ENCODE results near the gene SMARCB1.

SMARCB1 gene

DNA sequence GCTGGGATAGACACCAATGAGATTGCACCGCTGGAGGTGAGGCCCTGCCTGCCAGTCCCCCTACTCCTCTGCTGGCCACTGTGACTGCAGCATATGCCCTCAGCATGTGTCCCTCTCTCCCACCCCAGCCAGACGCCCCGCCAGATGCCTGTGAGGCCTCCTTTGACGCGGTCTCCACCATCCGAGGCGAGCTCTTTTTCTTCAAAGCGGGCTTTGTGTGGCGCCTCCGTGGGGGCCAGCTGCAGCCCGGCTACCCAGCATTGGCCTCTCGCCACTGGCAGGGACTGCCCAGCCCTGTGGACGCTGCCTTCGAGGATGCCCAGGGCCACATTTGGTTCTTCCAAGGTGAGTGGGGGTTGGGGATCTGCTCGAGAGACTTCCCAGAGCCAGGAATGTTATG is 5.7 kb upstream of the SMARCB1 start:
- DNase-seq: no peak

DNA sequence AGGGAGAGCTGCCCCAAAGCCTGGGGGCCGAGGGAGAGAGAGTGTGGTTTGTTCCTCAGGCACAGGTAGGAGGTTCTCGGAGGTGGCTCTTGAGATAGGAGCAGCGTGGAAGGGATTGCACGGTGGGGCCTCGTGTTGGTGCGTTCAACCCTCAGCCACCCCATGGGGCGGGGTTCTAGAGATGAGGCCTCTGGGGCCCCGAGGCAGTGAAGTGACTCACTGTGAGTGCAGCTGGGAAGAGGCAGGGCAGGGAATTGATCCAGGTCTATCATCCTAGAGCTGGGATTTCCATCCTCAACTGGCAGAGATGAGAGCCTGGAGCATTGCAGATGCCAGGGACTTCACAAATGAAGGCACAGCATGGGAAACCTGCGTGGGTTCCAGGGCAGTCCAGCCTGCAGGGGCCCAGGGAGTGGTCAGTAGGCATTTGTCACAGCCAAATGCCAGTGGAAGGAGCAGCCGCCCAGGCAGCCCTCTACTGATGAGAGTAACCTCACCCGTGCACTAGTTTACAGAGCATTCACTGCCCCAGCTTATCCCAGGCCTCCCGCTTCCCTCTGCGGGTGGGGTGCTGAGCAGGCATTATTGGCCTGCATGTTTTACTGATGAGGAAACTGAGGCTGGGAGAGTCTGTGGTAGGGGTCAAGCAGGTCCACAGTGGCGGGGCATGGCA is 5.1 kb upstream of the SMARCB1 start:
- no peak for DNase-seq

DNA sequence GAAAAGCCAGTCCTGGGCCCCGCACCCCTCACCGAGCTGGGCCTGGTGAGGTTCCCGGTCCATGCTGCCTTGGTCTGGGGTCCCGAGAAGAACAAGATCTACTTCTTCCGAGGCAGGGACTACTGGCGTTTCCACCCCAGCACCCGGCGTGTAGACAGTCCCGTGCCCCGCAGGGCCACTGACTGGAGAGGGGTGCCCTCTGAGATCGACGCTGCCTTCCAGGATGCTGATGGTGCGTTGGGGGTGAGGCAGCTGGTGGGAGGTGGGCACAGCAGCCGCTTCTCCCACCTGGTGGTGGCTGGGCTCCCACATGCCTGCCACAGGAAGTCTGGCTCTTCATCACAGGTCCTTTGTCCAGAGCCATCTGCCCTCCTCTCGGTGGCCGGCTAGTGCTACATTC is 4.5 kb upstream of the SMARCB1 start:
- DNase-seq: no peak

DNA sequence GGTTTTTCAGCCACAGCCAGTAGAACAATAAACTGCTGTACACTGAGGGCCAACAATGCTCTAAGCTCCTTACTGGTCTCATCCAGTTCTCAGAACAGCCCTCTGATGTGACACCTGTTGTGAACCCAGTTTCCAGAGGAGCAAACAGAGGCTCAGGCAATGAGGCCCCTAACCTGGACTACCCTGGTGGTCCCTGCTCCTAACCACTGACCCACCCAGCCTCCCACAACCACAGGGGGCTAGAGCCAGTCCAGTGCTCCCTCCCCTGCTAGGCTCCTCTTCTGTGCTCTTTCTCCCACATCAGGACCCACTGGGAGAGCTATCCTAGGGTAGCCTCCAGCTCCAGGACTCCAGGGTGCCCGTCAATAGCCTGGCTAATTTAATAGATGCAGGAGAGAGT is 4.1 kb upstream of the SMARCB1 start:
- DNase-seq: no peak

DNA sequence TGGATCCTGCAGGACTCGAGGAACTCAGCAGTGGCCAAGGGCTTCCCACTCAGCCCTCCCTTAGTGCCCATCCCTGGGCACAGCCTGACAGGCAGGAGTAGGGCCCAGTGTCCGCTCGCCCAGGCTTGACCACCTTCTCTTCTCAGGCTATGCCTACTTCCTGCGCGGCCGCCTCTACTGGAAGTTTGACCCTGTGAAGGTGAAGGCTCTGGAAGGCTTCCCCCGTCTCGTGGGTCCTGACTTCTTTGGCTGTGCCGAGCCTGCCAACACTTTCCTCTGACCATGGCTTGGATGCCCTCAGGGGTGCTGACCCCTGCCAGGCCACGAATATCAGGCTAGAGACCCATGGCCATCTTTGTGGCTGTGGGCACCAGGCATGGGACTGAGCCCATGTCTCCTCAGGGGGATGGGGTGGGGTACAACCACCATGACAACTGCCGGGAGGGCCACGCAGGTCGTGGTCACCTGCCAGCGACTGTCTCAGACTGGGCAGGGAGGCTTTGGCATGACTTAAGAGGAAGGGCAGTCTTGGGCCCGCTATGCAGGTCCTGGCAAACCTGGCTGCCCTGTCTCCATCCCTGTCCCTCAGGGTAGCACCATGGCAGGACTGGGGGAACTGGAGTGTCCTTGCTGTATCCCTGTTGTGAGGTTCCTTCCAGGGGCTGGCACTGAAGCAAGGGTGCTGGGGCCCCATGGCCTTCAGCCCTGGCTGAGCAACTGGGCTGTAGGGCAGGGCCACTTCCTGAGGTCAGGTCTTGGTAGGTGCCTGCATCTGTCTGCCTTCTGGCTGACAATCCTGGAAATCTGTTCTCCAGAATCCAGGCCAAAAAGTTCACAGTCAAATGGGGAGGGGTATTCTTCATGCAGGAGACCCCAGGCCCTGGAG is 3.3 kb upstream of the SMARCB1 start:
- DNase-seq: no peak

DNA sequence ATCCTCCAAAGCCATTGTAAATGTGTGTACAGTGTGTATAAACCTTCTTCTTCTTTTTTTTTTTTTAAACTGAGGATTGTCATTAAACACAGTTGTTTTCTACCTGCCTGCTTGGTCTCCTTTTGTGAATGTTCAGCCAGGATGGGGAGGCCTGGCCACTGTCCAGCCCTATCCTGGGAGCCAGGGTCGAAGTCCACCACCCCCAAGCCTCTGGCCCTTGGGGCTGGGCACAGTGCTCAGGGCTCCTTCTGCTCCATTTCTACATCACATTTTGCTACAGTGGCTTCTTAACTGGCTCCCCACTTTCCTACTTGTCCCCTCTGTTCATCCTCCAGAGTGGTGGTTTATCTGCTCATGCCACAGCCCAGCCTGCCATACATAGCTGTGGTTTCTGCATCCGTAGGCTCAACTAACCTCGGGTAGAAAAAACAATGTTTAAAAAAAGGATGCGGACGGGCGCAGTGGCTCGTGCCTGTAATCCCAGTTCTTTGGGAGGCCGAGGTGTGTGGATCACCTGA is 2.5 kb upstream of the SMARCB1 start:
- no peak for DNase-seq

DNA sequence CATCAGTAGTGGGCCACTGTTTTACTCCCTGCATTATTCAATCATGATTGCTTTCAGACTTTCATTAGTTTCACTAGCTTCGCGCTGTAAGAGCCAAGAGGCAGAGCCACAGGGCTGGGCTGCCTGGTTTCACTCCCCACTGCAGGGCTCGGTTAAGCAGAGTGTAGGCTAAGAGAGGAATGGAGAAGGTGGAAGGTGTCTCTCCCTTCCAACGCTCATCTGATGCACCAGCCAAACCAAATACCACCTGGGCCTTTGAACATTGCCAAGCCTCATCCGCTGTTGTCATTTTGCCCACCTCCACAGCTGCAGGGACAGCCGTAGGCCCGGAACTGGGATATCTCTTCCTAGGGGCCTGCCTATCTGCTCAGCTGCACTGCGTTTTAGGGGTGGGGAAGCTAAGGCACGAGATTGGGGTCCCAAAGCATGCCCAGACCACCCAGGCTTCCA is 480 bp upstream of the SMARCB1 start:
- DNase-seq: peak; percentile 17

DNA sequence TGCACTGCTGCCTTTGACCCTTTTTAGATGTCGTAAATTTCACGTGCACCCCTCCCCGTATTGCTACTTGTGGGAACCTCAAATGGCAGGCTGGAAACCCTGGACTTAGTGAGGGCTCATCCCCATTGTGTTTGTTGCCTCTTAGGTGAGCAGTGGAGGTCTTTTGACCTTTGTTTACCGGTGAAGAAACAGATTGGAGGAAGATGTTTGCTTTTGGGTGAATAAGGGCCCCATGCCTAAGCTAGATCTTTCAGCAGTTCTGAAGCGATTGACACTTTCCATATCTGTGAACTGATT is 782 bp downstream of the SMARCB1 start:
- no peak for DNase-seq

DNA sequence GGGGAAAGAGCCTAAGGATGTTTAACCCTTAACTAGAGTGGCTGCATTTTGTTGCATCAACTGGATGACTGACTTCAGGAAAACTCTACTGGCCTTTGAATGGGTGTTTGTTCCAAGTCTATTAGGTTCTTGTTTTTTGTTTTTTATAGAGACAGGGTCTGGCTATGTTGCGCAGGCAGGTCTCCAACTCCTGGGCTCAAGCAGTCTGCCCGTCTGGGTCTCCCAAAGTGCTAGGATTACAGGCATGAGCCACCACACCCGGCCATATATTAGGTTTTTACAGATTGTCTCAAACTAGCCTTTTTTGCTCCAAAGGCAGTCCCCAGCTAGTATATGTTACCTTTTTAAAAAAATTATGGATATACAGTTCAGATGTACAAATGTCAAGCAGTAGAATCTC is 1.1 kb downstream of the SMARCB1 start:
- DNase-seq: no peak

DNA sequence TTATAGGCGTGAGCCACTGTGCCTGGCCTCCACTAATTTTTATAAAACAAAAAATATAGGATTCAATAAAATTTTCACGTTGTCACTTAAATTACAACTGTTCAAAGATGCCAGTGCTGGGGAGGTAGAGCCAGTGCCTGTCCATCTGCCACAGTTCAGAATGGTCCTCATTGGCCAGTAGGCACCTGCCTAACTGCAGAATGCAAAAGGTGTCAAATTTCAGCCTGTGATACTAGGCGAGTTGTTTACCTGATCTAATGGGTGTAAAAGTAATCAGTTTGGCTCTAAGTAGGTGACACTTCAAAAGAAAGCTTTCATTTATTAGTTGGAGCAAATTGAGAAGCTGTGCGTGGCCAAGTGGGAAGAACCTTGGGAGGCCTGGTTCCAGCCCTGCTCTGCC is 2.4 kb downstream of the SMARCB1 start:
- DNase-seq: no peak

DNA sequence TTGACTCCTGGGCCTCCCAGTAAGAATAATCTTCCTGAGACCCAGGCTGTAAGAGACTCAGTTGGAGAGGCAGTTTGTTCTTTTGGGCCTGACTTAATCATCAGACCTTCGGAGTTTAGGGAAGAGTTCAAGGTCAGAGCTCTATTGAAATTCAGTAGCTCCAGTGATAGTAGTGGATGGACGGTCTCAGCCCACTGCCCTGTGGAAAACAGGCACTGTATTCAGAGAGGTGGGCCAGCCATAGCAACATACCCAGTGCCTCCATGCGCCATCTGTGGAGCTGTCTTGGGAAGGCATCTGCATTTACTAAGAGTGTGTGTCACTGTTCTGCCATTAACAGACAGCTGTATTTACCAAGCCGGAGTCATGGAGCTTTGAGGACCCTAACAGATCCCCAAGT is 2.9 kb downstream of the SMARCB1 start:
- no peak for DNase-seq

DNA sequence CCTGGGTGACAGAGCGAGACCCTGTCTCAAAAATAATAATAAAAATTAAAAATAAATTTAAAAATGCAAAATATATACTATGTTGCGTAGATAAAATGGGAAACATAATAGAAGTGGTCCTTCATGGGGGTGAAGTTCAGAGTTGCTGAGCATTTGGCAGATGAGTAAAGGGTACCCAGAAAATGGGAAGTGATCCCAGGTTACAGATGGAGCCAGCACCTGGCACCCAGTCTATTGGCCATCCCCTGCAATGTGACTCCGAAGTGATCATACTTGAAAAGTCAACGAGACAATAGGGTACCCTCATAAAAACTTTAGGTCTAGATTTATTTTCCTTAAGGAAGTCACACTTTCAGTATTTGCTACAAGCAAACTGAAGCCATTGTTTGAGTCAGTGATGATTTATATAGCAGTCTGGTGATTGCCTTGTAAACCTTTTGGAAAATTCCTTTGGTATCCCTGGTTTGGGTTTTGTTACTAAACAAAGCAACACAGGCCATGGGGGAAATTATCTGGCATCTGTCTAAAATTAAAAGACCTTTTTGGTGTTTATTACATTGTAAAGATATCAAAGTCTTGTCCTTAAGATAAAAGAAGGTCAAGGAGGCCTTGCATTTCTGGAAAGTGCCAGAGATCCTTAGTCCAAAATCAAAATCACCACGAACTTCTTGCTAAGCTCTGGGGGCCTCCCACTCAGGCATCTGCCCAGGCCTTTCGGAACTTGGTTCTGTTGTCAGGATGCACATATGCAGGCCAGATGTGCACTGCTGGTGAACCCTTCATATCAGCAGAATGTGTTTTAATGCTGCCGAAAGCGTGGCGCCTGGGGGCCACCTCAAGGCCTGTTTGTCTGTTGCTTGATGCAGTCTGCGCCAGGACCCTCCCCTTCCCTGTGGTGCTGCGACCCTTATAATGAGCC is 4.3 kb downstream of the SMARCB1 start:
- no peak for DNase-seq

DNA sequence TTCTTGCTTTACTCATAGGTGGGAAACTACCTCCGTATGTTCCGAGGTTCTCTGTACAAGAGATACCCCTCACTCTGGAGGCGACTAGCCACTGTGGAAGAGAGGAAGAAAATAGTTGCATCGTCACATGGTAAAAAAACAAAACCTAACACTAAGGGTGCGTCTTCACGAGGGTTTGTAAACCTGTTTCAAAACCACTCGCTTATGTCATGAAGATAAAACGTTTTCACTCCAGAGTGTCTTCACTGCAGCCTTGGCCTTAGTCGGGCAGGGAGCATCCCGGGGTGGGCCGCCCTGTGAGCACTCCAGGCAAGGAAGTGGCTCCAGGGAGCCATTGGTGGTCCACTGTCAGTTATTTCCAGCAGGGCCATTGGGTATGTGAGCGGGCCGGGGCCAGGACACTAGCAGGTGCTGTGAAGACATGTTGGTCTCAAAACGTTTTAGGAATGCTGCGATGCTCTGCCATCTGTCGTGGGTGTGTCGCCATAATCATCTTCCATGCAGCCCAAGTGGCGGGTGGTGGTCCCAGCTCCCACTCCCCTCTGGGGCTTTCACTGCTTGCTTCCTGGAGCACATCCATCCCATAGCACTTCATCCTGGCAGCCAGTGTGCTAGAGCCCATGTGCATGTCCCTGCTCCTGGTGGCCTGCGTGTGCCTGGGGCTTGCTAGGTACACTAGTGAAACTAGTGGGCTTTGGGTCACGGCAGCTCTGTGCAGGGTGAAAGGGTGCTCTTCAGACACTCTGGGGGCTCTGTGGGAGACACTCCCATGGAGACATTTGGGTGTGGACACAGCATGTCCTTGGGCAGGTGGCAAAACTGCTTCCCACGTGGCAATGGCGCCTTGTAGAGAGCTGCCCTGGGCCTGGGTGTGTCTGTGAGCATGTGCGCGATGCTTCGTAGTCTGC is 5.2 kb downstream of the SMARCB1 start:
- no peak for DNase-seq

DNA sequence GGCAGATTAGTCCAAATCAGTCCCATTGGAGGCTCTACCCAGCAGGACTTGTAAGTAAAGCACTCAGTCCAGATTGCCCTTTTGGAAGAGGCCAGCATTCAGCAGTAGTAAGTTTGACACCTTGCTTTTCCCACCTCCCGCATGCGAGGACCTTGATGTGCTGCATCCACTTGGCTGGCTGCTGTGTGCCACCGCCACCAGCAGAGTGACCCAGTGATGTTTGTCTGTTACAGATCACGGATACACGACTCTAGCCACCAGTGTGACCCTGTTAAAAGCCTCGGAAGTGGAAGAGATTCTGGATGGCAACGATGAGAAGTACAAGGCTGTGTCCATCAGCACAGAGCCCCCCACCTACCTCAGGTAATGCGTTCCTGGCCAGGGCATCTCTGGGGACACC is 6.6 kb downstream of the SMARCB1 start:
- DNase-seq: no peak

DNA sequence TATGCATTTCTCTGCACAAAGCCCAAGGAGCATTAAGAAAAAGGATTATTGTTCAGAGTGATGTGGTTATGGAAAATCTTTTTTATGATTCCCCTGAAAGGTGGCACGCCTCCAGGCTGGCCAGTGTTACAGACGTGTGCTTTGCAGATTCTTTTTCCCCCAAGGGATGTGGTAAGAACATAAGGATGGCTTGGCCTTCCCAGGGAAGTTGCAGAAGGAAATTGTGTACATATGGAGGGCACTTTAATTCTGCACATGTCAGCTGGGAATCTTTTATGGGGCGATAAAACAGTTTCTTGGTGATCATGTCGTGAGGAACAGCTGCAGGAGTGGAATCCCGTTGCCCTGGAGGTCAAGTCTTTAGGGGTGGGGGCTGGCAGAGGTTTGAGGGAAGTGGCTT is 9.7 kb downstream of the SMARCB1 start:
- DNase-seq: no peak

DNA sequence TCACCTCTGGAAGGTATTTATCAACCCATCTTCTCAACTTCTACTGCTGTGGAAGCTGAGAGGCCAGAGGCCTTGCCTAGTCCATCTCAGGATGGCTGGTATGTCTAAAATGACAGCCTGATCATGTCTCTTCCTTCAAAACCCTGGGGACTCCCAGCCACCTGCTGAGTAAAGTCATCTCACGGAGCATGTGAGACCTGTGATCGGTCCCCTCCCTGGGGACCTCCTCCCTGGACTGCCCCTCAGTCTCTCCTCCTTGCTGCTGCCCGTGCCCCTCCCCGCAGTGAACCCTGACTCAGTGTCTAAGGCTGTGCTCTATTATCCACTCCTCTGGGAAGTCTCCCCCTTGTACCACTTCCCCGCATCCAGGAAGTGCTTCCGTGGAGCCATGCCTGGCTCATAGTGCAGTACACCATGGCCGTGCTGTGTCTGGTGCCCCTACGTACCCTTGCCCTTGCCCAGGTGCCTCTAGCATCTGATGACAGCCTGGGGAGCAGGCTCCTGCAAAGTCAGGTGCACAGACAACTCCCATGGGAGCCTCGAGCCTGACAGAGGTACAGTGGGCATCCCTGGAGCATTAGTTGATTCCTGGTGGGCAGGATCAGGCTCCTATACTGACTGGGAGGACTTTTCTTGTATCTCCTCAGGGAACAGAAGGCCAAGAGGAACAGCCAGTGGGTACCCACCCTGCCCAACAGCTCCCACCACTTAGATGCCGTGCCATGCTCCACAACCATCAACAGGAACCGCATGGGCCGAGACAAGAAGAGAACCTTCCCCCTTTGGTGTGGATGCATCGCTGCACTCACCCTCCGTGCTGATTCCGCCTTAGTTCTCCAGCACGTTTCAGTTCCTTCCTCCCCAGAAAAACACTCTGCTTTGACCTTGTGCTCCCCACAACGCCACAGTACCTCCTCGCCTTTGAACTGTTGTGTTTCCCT is 13.8 kb downstream of the SMARCB1 start:
- no peak for DNase-seq

DNA sequence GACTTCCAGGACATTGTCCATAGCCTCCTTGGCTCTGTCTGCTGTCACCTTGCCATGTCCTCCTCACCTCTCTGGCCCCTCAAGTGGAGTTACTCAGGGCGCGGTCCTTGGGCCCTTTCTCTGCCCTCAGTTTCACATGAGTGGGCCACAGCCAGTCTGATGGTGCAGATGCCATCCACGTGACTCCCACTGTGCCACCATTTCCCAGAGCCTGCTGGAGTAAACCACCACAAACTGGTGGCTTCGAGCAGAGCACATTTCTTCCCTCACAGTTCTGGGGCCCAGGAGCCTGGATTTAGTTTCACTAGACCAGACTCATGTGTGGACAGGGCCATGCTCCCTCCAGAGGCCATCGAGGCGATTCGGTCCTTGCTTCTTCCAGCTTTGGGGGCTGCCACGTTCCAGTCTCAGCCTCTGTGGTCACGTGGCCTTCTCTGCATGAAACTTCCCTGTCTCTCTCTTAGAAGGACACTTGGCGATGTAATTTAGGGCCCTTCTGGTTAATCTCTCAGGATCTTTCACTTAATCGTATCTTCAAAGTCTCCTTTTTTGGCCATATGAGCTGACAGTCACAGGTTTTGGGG is 14.6 kb downstream of the SMARCB1 start:
- DNase-seq: no peak

DNA sequence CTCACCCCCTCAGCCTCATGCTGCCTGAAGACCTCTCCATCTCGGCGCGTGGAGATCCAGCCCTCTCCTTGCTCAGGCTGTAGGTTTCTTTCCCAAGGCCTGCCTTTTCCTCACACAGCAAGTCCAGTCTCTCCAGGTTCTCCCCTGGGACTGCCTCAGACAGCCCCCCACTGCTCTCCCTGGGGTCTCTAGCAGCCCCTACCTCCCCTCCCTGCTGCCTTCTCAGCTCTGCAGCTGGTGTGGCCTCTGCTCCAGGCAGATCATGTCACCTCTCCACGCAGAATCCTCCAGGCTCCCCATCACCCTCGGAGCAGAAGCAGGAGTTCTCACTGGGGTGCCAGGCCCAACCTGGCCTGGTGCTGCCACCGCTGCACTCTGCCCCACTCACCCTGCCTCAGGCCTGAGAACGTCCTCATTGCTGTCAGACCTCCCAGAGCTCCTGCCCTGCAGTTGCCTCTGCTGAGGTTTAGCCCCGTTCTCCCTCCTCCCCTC is 15.2 kb downstream of the SMARCB1 start:
- DNase-seq: no peak

DNA sequence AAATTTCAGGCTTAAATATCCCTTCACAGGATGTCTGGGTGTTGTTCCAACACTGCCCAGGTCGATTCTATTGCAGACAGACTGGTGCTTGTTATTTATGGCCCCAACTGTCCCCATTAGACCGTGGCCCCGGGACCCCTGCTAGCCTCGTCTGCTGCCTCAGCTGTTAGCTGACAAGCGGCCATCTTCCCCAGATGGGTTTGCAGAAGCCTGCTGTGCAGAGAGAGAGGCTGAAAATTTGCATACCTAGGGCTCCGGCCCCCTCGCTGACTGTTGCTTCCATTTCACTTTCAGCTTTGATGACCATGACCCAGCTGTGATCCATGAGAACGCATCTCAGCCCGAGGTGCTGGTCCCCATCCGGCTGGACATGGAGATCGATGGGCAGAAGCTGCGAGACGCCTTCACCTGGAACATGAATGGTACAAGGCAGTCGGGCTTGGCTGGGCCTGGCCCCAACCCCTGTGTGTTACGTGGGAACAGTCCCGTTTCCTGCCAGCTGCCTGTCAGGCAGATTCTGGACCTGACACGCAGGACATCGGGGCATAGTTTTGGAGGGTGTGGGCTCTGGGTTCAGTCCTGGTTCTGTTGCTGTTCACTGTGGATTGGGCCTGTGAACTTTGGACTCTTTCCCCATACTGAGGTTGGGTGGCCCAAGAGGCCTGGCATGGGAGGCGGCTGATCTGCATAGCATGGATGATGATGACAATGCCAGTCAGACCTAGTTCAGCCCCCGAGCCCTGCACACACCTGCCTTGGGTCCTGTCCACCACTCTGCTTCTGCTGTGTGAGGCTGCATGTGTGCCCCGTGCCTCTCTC is 16.4 kb downstream of the SMARCB1 start:
- no peak for DNase-seq
